ENCODE results near the gene LAMA3.

GRCh38 chr18:23784832-23785245 is 95.6 kb downstream of the LAMA3 start:
- TF ChIP-seq CTCF (IDR thresholded peaks at IDR 0.05) (no peak), POLR2A (IDR thresholded peaks at IDR 0.05) (no peak)

Data from right lobe of liver (tissue), 4 donors.